ENCODE data around the gene PIP5KL1. TPM values are rescaled to one million over a fixed set of nuclear protein-coding genes. Genes with fewer than 3 reads are reported as not detected.

The PIP5KL1 gene
- total RNA-seq, 1 donor from 2014 or later: 2.7 TPM

DNA sequence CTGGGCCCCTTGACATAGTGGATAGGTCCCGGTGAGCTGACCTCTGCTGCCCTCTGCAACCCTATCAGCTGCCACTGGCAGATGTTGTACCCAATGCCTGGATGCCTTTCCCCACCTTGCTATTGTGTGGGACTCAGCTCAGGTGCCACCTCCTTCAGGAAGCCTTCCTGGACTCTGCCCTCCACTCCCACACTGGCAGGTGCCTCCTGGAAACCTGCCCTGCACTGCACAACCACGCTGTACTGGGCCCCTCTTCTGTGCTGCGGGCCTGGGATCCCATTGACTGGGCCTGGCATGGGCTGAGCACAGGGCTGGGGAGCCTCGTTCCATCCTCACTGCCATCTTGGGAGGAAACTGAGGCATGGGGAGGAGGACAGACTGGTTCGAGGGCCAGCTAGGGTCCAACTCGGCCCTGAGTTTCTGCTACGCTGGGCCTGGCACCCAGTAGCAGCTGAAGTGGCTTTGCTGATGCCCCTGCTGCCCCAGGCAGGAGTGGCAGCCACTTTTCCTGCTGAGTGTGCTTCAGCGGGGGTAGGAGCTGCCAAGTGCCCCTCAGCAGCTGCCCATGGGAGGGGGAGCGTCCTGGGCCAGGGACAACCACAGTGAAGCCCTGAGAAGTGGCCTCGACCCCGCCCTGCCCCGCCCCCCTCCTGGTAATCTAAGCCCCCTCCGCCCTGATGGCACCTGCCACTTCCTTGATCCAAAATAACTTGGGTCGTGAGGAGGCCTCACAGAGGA, 54.4 kb downstream of the PIP5KL1 start:
- intact Hi-C loops (cut with micrococcal nuclease): no loop called here

DNA sequence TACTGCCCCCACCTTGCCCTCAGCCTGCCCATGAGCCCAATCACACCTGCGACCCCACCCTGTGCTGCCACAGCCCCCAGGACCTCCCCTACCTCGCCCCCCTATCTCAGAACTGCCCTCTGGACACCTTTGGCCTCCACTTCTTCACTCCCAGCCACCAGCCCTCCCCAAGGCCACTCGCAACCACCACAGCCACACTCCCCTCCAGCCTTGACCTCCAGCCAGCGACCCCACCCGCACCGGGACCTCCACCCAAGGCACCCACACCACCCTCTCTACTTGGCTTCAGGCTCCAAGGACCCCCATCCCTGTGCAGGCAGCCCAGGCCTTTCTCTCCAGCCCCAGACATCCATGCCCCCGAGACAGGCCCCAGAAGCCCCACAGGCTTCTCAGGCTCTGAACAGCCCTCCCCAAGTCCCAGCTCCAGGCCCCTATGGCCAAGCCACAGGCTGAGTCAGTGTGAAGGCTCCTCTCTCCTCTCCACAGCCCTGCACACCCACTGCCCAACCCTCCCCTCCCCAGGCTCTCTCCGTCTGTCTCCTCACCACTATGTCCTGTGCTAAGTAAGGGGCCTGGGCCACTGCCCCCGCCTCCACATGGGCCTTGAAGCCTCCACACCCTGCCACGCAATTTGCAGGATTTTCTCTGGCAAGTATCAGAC, 55.1 kb downstream of the PIP5KL1 start:
- intact Hi-C loops (cut with micrococcal nuclease): no loop called here

DNA sequence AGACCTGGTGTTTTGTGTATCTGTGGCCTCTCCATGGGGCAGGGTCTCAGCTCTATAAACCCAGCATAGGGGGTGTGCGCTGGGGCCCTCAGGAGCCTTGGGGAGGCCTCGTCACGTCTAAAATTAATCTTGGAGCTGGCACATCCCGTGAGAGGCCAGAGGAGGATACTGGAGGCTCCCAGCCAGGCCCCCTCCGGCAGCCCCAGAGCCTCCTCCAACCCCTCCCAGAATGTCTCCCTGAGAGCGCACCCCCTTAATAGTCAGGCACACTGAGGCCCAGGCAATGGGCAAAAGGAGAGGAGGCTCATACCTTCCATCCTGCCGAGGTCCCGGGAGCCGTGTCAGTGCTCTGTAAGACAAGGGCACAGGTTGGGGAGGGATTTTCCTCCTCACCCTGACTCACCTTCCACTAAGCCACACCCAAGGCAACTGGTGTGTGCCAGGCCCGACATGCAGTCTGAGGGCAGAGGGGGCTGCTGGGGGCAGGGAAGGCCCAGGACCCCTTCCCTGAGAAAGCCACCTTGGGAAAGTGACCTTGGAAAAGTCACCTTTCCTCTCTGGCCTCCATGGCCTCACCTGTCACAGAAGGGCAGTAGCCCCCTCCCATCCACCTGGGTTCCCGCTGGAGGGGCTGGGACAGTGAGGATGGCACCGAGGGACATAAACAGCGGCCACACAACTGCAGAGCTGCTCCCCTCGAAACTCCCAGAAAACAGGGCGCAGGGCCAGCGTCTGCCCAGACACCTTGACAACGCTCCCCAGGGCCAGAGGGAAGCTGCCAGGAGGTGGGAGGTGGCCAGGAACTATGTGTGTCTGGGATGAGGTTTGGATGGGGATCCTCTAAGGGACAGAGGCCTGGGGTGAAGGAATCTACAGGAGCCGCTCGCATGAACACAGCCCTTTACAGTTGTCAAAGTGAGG, 56.0 kb downstream of the PIP5KL1 start:
- intact Hi-C loops (cut with micrococcal nuclease): no loop called here

DNA sequence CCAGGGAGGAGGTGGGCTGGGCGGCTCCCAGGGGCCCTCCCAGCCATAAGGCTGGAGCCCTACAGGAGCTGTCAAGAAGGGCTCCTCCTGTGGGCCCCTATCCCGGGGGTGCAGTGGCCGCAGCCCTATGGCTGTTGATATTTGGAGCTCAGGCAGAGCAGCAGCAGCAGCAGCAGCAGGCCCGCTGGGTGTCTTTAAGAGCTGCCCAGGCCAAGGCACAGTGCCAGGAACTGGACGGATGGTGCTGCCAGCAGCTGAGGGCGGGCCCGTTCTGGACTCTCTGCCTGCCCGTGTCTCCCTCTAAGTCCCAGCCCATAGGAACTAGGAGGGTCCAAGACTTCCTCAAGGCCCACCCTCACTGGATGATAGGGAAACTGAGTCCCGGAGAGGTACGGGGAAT, 56.7 kb downstream of the PIP5KL1 start:
- intact Hi-C loops (cut with micrococcal nuclease): no loop called here

DNA sequence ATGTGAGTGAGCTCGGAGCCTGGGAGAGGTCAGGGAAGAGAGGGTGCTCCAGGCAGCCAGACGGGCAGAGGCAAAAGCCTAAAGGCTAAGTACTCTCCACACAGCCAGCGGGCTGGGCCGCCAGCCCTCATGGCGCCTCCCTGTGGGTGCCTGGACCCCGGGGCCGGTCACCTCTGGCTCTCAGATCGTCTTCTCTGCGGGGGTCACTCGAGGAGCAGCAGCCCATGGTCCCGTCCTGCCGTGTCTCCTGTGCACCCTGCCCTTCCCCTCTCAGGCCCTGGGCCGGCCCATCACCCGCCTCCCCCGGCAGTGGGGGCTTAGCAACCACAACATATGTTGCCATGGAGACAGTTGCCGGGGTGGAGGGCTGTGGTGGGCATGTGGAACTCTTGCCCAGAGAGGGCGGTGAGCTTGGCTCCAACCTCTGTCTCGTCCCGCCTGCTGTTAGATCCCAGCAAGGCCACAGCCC, 57.3 kb downstream of the PIP5KL1 start:
- intact Hi-C loops (cut with micrococcal nuclease): no loop called here

DNA sequence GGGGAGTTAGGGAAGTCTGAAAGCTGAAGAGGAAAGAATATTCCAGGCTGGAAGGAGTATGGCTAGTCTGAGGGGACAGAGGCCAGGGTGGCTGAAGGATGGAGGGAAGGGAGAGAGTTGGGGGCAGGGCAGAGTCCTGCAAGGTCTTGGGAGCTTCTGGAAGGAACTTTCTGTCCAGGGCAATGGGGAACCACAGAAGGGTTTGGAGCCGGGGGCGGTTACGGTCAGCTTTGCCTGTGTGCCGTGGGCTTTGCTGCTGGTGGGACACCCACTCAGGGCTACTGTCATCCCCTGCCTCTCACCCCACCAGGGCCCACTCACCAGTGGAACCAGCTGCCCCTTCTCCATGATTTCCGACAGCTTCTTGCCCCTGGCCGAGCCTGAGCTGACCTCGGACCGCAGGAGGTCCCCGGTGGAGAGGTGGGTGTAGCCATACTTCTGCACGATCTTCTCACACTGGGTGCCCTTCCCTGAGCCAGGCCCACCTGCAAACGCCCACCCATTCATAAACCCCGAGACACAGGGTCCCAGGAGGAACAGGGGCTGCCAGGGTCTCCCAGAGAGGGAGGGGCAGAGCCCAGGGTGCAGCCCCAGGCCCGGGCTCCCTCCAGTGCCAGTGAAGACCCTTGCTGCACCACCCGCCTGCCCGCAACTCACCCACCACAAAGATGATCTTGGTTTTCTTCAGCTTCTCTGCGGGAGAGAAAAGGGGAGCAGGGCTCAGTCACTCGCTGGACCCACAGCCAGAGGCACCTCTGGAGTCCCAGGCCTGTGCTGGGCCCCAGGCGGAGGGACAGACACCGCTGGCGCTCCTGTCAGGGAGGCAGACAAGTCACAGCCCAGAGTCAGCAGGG, 58.0 kb downstream of the PIP5KL1 start:
- intact Hi-C loops (cut with micrococcal nuclease): no loop called here

DNA sequence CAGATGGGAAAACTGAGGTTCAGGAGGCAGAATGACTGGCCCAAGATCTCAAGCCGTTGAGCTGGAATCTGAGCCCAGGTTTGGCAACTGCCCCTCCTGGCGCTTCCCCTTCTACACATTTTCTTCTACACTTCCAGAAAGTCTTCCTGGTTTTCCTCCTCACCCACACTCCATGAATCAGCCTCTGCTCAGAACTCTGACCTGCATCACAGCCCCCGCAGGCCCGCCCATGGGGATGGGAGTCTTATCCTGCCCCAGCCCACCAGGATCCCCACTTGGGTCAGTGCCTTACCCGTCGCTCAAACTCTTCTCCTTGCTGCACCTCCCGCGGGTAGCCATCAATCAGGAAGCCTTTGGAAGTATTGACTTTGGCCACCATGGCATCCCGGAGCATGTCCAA, 59.0 kb downstream of the PIP5KL1 start:
- intact Hi-C loops (cut with micrococcal nuclease): loop anchor here (2.0 kb wide), 2 partner anchors 49 to 85 kb away; partner anchors contain the start of gene CDK9

DNA sequence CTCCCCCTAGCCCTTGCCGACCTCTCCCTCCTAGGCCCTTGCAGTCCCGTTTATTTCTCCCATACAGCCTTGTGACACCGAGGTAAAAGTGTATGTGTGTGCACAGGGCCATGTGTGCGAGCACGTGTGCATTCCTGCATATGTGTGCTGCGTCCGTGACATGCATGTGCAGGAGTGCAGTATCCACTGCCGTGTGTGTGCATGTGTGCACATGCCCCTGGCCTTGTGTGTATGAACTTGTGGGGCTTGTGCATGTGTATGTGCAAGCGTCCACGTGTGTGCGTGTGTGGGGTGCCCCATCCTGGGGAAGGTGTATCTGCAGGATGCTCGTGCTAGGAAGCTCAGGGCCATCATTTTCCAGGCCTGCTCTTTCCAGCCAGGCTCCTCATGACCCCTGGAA, 59.7 kb downstream of the PIP5KL1 start:
- intact Hi-C loops (cut with micrococcal nuclease): loop anchor here (1.0 to 2.0 kb wide), 3 partner anchors 50 to 136 kb away; partner anchors contain the start of genes CDK9 and TOR2A

Other genes with a start within 250 kb of the PIP5KL1 start
- gene CFAP157, start 223.8 kb downstream of the PIP5KL1 start, total RNA-seq: not detected in 2 replicates
- 9.2 and 9.3 TPM in 2 replicates for gene PTRH1, start 215.1 kb downstream of the PIP5KL1 start, total RNA-seq
- gene TTC16, start 214.7 kb downstream of the PIP5KL1 start, total RNA-seq: 0.27 and 0.32 TPM in 2 replicates
- gene TOR2A, start 195.5 kb downstream of the PIP5KL1 start, total RNA-seq: 23.4 and 24.7 TPM in 2 replicates
- gene SH2D3C, start 152.1 kb downstream of the PIP5KL1 start, total RNA-seq: 57.6 and 58.4 TPM in 2 replicates
- gene CDK9, start 144.7 kb downstream of the PIP5KL1 start, total RNA-seq: 102 and 104 TPM in 2 replicates
- gene FPGS, start 127.9 kb downstream of the PIP5KL1 start, total RNA-seq: 91.1 and 97.5 TPM in 2 replicates
- 21.4 and 23.0 TPM in 2 replicates for gene ENG, start 76.1 kb downstream of the PIP5KL1 start, total RNA-seq
- gene AK1, start 53.1 kb downstream of the PIP5KL1 start, total RNA-seq: 44.5 and 46.5 TPM in 2 replicates
- 91.4 and 96.1 TPM in 2 replicates for gene ST6GALNAC6, start 31.2 kb downstream of the PIP5KL1 start, total RNA-seq
- gene ST6GALNAC4, start 13.7 kb downstream of the PIP5KL1 start, total RNA-seq: 23.2 and 23.8 TPM in 2 replicates
- 66.5 and 68.6 TPM in 2 replicates for gene DPM2, start 7.1 kb upstream of the PIP5KL1 start, total RNA-seq
- gene EEIG1, start 50.2 kb upstream of the PIP5KL1 start, total RNA-seq: 399 and 400 TPM in 2 replicates
- gene NAIF1, start 136.5 kb upstream of the PIP5KL1 start, total RNA-seq: 13.2 and 14.0 TPM in 2 replicates
- gene SLC25A25, start 137.5 kb upstream of the PIP5KL1 start, total RNA-seq: 17.8 and 19.7 TPM in 2 replicates
- 52.5 and 60.0 TPM in 2 replicates for gene PTGES2, start 197.0 kb upstream of the PIP5KL1 start, total RNA-seq
- gene LCN2, start 218.7 kb upstream of the PIP5KL1 start, total RNA-seq: not detected in 2 replicates
- 82.4 and 82.8 TPM in 2 replicates for gene BBLN, start 229.5 kb upstream of the PIP5KL1 start, total RNA-seq